Uterus (tissue), 4 donors: Measurements from ENCODE around the gene MACROH2A2. TPM values are rescaled to one million over a fixed set of nuclear protein-coding genes. Genes with fewer than 3 reads are reported as not detected.

Experiments
- DNase-seq, 2 donors: peaks; one replicate each; pipeline ENCODE4 v3.0.0-alpha.2; 2019 to 2020
- H3K27ac ChIP-seq, 2 donors: fragments of 200-600 bp; sonication (generic); 1 replicate in 1 of 2; 2 replicates in 1 of 2; pipeline ENCODE4 v1.5.1; 2016 to 2018
- H3K27me3 ChIP-seq, 2 donors: fragments of 200-600 bp; sonication (generic); one replicate each; pipeline ENCODE4 v1.5.1; 2018 to 2019; ENCODE audit warnings: control low read depth in 1 of 2
- H3K36me3 ChIP-seq, 2 donors: fragments of 200-600 bp; sonication (generic); one replicate each; pipeline ENCODE4 v1.5.1; 2019; ENCODE audit warnings: control low read depth in 1 of 2
- H3K4me1 ChIP-seq, 2 donors: fragments of 200-600 bp; sonication (generic); one replicate each; pipeline ENCODE4 v1.5.1; 2018 to 2019; ENCODE audit warnings: control low read depth in 1 of 2
- H3K4me3 ChIP-seq, 2 donors: fragments of 200-600 bp; sonication (generic); 1 replicate in 1 of 2; 2 replicates in 1 of 2; pipeline ENCODE4 v1.5.1; 2018 to 2019; ENCODE audit warnings: mild to moderate bottlenecking in 1 of 2
- H3K9me3 ChIP-seq, 2 donors: fragments of 200-600 bp; sonication (generic); one replicate each; pipeline ENCODE4 v1.5.1; 2019; ENCODE audit warnings: control low read depth in 1 of 2
- CTCF ChIP-seq, 4 experiments: fragments of 200-600 bp in 2 of 4; fragments of 450-650 bp in 2 of 4; sonication (generic) in 2 of 4; IDR thresholded peaks; one replicate each; pipeline ENCODE4 v1.5.1; 2016 to 2019; ENCODE audit warnings: antibody characterized with exemption in 4 of 4, mild to moderate bottlenecking in 2 of 4, moderate library complexity in 1 of 4
- POLR2A ChIP-seq, 2 donors: fragments of 450-650 bp; IDR thresholded peaks; one replicate each; pipeline ENCODE4 v1.6.1; 2016; ENCODE audit warnings: antibody characterized with exemption in 2 of 2, mild to moderate bottlenecking in 1 of 2, moderate library complexity in 1 of 2
- intact Hi-C: fragments of 100-400 bp; cut with DNase I; formaldehyde crosslinking; loops from one replicate; pipeline ENCODE4 v1.15.1; 2023; ENCODE audit warnings: low total_unique reads
- total RNA-seq, 4 donors: library from RNA; depleted of rRNA in 3 of 4; stranded (reverse); fragments of >200 nt in 3 of 4; gene quantifications; one replicate each; pipeline versions ENCODE4 v1.1.0 to v1.2.4, GENCODE V29; 2014 to 2023
- donor health status: DM: yes; HTN: yes; CAD: no.

Gene MACROH2A2
- total RNA-seq, 4 donors from 2014 or later: 1.8 to 35.0 (median 9.4) TPM

GRCh38 chr10:70055550-70055949 lies 2.9 kb downstream of the MACROH2A2 start:
- intact Hi-C loops: no loop called here

GRCh38 chr10:70057306-70057705 lies 4.7 kb downstream of the MACROH2A2 start:
- no peaks in the 10 kb centered on the region for H3K36me3 ChIP-seq
- no peak for DNase-seq
- no peaks in the 10 kb centered on the region for H3K4me1 ChIP-seq
- no peaks in the 10 kb centered on the region for H3K9me3 ChIP-seq
- H3K27me3 ChIP-seq: no peaks in the 10 kb centered on the region
- TF ChIP-seq CTCF (IDR thresholded peaks at IDR 0.05) (no peak), POLR2A (IDR thresholded peaks at IDR 0.05) (no peak)
- no peak overlapping the region for H3K27ac ChIP-seq
- intact Hi-C loops: no loop called here
- H3K4me3 ChIP-seq: no peak overlapping the region

More at GRCh38 chr10:70055550-70055949, 2.9 kb downstream of the MACROH2A2 start:
- no peaks in the 10 kb centered on the region for H3K36me3 ChIP-seq
- H3K27me3 ChIP-seq: no peaks in the 10 kb centered on the region
- no peak overlapping the region for H3K4me3 ChIP-seq
- TF ChIP-seq POLR2A (IDR thresholded peaks at IDR 0.05) (no peak), CTCF (IDR thresholded peaks at IDR 0.05) (no peak)
- no peak for DNase-seq
- H3K4me1 ChIP-seq: no peaks in the 10 kb centered on the region
- H3K9me3 ChIP-seq: no peaks in the 10 kb centered on the region
- H3K27ac ChIP-seq: no peak overlapping the region

- no peak for DNase-seq
- no peak overlapping the region for H3K27ac ChIP-seq
- H3K36me3 ChIP-seq: no peaks in the 10 kb centered on the region
- H3K4me1 ChIP-seq: no peaks in the 10 kb centered on the region
- no peak overlapping the region for H3K4me3 ChIP-seq
- intact Hi-C loops: no loop called here
- H3K9me3 ChIP-seq: no peaks in the 10 kb centered on the region
- TF ChIP-seq CTCF (IDR thresholded peaks at IDR 0.05) (no peak), POLR2A (IDR thresholded peaks at IDR 0.05) (no peak)
- H3K27me3 ChIP-seq: no peaks in the 10 kb centered on the region
These were observed 7.7 kb downstream of the MACROH2A2 start for GRCh38 chr10:70060389-70060788.

- Histone ChIP-seq H3K4me1 (no peaks in the 10 kb centered on the region), H3K27ac (no peak overlapping the region), H3K9me3 (no peaks in the 10 kb centered on the region), H3K4me3 (no peak overlapping the region), H3K27me3 (no peaks in the 10 kb centered on the region), H3K36me3 (no peaks in the 10 kb centered on the region)
- no peak for DNase-seq
- TF ChIP-seq CTCF (IDR thresholded peaks at IDR 0.05): no peak
- TF ChIP-seq POLR2A (IDR thresholded peaks at IDR 0.05): no peak
- intact Hi-C loops: no loop called here
These were observed 10.9 kb downstream of the MACROH2A2 start for GRCh38 chr10:70063418-70064098.

- H3K4me1 ChIP-seq: no peaks in the 10 kb centered on the region
- no peaks in the 10 kb centered on the region for H3K36me3 ChIP-seq
- TF ChIP-seq CTCF (IDR thresholded peaks at IDR 0.05): no peak
- no peak for TF ChIP-seq POLR2A (IDR thresholded peaks at IDR 0.05)
- H3K27me3 ChIP-seq: no peaks in the 10 kb centered on the region
- DNase-seq: no peak
- intact Hi-C loops: no loop called here
- H3K4me3 ChIP-seq: no peak overlapping the region
- no peaks in the 10 kb centered on the region for H3K9me3 ChIP-seq
- H3K27ac ChIP-seq: no peak overlapping the region
These were observed 11.8 kb downstream of the MACROH2A2 start for GRCh38 chr10:70064486-70064885.
